Erythroblast (primary cell): ENCODE data around the gene HS6ST2.

Experiments
- GATA1 ChIP-seq: IDR thresholded peaks from 2 replicates; pipeline ENCODE4 v1.6.1; 2011; ENCODE audit warnings: low read depth, mild to moderate bottlenecking, control low read depth, low read length, moderate library complexity
- POLR2A ChIP-seq: IDR thresholded peaks from 2 replicates; pipeline ENCODE4 v1.6.1; 2011; ENCODE audit warnings: mild to moderate bottlenecking, low read length

DNA sequence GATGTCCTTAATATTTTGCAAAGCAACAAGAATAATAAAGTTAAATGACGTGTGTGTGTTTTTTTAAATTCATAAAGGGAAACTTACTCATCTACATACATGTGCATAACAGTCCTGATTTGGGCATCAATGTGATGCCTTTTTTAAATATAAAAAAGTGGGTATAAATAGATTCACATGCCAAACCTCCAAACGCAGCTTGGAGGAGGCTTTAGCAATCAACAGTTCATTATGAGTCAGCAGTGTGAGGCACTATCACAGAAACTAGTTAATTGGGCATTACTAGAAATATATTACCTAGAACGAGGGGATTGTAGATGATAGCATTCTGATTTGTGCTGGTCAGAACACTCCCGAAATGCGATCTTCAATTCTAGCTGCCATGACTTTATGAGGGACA lies 115.1 kb downstream of the HS6ST2 start:
- TF ChIP-seq GATA1 (no peak), POLR2A (no peak)
